Upper lobe of left lung (tissue), 6 donors: ENCODE measurements around the gene GPN1. TPM values are rescaled to one million over a fixed set of nuclear protein-coding genes. Genes with fewer than 3 reads are reported as not detected.
A peak's percentile ranks its signal among the peaks of the same experiment; 100 is the strongest.
"Not testable (repeated sequence)": the region's sequence is repeated elsewhere in the genome, so short reads cannot be mapped to it uniquely, and the experiment has no call there.

Experiments used
- ATAC-seq, 2 donors: fragments of 200-7000 bp; cut with Tn5 transposase; one replicate each; pipeline ENCODE4 v1.9.1; 2022; ENCODE audit warnings: mild to moderate bottlenecking in 2 of 2, moderate library complexity in 2 of 2; ENCODE audit not compliant: low FRiP score in 2 of 2
- DNase-seq, 2 donors: peaks; one replicate each; pipeline ENCODE4 v3.0.0-alpha.2; 2019 to 2020
- H3K27ac ChIP-seq, 4 donors: fragments of 200-600 bp; sonication (generic); one replicate each; pipeline ENCODE4 v1.5.1; 2016 to 2019
- H3K27me3 ChIP-seq, 4 donors: fragments of 200-600 bp; sonication (generic); one replicate each; pipeline ENCODE4 v1.5.1; 2017 to 2019
- H3K36me3 ChIP-seq, 4 donors: fragments of 200-600 bp; sonication (generic); one replicate each; pipeline ENCODE4 v1.5.1; 2016 to 2019
- H3K4me1 ChIP-seq, 4 donors: fragments of 200-600 bp; sonication (generic); one replicate each; pipeline ENCODE4 v1.5.1; 2018 to 2019
- H3K4me3 ChIP-seq, 4 donors: fragments of 200-600 bp; sonication (generic); one replicate each; pipeline ENCODE4 v1.5.1; 2017 to 2019; ENCODE audit warnings: mild to moderate bottlenecking in 2 of 4, moderate library complexity in 1 of 4
- H3K9me3 ChIP-seq, 4 donors: fragments of 200-600 bp; sonication (generic); one replicate each; pipeline ENCODE4 v1.5.1; 2018 to 2019
- EP300 ChIP-seq, 4 donors: sonication (generic); formaldehyde crosslinking; IDR thresholded peaks; one replicate each; pipeline ENCODE4 v1.5.1; 2017; ENCODE audit warnings: antibody characterized with exemption in 4 of 4, control low read depth in 2 of 4
- POLR2A ChIP-seq, 4 donors: fragments of 450-650 bp; IDR thresholded peaks; one replicate each; pipeline ENCODE4 v1.5.1; 2016 to 2017; ENCODE audit warnings: antibody characterized with exemption in 4 of 4, mild to moderate bottlenecking in 2 of 4
- POLR2AphosphoS5 ChIP-seq, 2 donors: sonication (generic); formaldehyde crosslinking; IDR thresholded peaks; one replicate each; pipeline ENCODE4 v1.5.1; 2017; ENCODE audit warnings: antibody characterized with exemption in 2 of 2
- WGBS, 2 donors: methylation state at CpG; one replicate each; pipeline ENCODE4 v1.1.5; 2017 to 2018; 5-methylcytosine and 5-hydroxymethylcytosine counted together
- total RNA-seq, 6 donors: library from RNA; depleted of rRNA in 4 of 6; stranded (reverse); fragments of >200 nt in 4 of 6; gene quantifications; one replicate each; pipeline versions ENCODE4 v1.1.0 to v1.2.1, GENCODE V29; 2016 to 2021
- TF ChIP-seq, protein P1 (sequence below), 6 experiments: fragments of 450-650 bp in 4 of 6; fragments of 200-600 bp in 2 of 6; sonication (generic) in 2 of 6; IDR thresholded peaks; one replicate each; pipeline ENCODE4 v1.5.1; 2016 to 2019; ENCODE audit warnings: antibody characterized with exemption in 6 of 6
- donor health status: DM: no; HTN: no; CAD: no; lungs with moderate emphysema.
- donor health status: DM: no; HTN: yes; CAD: no; lungs with severe emphysema.

The GPN1 gene
- total RNA-seq, 6 donors from 2014 or later = 9.3 to 31.2 (median 21.6) TPM

- Histone ChIP-seq H3K36me3 (peaks cover 0 to 3% (median 0%) of the 10 kb centered on the region in 4 donors), H3K27ac (no peak overlapping the region), H3K27me3 (no peaks in the 10 kb centered on the region), H3K9me3 (peaks cover 5 to 34% (median 9%) of the 10 kb centered on the region in 4 donors), H3K4me1 (peaks cover 0 to 12% (median 9%) of the 10 kb centered on the region in 4 donors), H3K4me3 (no peak overlapping the region)
- no peak for TF ChIP-seq POLR2AphosphoS5 (IDR thresholded peaks at IDR 0.05)
- no peak for TF ChIP-seq POLR2A (IDR thresholded peaks at IDR 0.05)
- TF ChIP-seq, protein P1, sequence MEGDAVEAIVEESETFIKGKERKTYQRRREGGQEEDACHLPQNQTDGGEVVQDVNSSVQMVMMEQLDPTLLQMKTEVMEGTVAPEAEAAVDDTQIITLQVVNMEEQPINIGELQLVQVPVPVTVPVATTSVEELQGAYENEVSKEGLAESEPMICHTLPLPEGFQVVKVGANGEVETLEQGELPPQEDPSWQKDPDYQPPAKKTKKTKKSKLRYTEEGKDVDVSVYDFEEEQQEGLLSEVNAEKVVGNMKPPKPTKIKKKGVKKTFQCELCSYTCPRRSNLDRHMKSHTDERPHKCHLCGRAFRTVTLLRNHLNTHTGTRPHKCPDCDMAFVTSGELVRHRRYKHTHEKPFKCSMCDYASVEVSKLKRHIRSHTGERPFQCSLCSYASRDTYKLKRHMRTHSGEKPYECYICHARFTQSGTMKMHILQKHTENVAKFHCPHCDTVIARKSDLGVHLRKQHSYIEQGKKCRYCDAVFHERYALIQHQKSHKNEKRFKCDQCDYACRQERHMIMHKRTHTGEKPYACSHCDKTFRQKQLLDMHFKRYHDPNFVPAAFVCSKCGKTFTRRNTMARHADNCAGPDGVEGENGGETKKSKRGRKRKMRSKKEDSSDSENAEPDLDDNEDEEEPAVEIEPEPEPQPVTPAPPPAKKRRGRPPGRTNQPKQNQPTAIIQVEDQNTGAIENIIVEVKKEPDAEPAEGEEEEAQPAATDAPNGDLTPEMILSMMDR (IDR thresholded peaks at IDR 0.05) = no peak
- TF ChIP-seq EP300 (IDR thresholded peaks at IDR 0.05) = no peak
- WGBS, 2 donors = 96 to 100% methylated on average over 1 to 2 of the region's 2 CpGs
- no peak for ATAC-seq
- no peak for DNase-seq
Measured at GRCh38 chr2:27593240-27593639, 35.6 kb upstream of the GPN1 start.

DNA sequence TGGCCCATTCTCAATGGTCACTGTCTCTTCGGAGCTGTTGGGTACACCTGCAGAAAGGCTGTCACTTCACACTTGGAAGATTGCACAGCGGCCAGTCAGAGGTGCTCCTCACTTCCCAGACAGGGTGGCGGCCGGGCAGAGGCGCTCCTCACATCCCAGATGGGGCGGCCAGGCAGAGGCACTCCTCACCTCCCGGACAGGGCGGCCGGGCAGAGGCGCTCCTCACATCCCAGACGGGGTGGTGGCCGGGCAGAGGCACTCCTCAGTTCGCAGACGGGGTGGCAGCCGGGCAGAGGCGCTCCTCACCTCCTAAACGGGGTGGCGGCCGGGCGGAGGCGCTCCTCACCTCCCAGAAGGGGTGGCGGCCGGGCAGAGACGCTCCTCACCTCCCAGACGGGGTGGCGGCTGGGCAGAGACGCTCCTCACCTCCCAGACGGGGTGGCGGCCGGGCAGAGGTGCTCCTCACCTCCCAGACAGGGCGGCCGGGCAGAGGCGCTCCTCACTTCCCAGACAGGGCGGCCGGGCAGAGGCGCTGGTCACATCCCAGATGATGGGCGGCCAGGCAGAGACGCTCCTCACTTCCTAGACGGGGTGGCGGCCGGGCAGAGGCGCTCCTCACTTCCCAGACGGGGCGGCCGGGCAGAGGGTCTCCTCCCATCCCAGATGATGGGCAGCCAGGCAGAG lies 34.7 kb upstream of the GPN1 start:
- not testable (repeated sequence) for H3K36me3 ChIP-seq, ATAC-seq, H3K27ac ChIP-seq, H3K4me3 ChIP-seq, H3K27me3 ChIP-seq
- 98 to 99% methylated on average over 23 to 33 of the region's 45 CpGs for WGBS, 2 donors
- DNase-seq = peak in 1 of 2 donors; percentile 74
- Histone ChIP-seq H3K4me1 (peaks cover 0 to 13% (median 12%) of the 10 kb centered on the region in 4 donors), H3K9me3 (peaks cover 5 to 34% (median 9%) of the 10 kb centered on the region in 4 donors)

DNA sequence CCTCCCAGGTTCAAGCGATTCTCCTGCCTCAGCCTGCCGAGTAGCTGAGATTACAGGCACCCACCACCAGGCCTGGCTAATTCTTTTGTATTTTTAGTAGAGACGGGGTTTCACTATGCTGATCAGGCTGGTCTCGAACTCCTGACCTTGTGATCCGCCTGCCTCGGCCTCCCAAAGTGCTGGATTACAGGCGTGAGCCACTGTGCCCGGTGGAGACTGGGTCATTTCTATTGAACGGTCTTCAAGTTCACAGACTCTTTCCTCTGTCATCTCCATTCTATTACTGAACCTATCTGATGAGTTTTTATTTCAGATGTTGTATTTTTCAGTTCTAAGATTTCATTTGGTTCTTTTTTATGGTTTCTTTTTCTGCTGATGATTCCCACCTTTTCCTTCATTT lies 33.4 kb upstream of the GPN1 start:
- not testable (repeated sequence) for H3K4me3 ChIP-seq, ATAC-seq, DNase-seq, H3K27ac ChIP-seq, H3K27me3 ChIP-seq
- WGBS, 2 donors = 97 to 98% methylated on average over 9 of the region's 9 CpGs
- peaks cover 0 to 16% (median 12%) of the 10 kb centered on the region in 4 donors for H3K4me1 ChIP-seq
- H3K36me3 ChIP-seq = peaks cover 0 to 18% (median 12%) of the 10 kb centered on the region in 4 donors
- peaks cover 3 to 28% (median 8%) of the 10 kb centered on the region in 4 donors for H3K9me3 ChIP-seq

GRCh38 chr2:27596627-27597026 lies 32.2 kb upstream of the GPN1 start:
- Histone ChIP-seq H3K27ac (no peak overlapping the region), H3K4me1 (peaks cover 0 to 16% (median 12%) of the 10 kb centered on the region in 4 donors), H3K36me3 (peaks cover 7 to 28% (median 19%) of the 10 kb centered on the region in 4 donors), H3K27me3 (no peaks in the 10 kb centered on the region), H3K4me3 (no peak overlapping the region), H3K9me3 (peaks cover 0 to 17% (median 5%) of the 10 kb centered on the region in 4 donors)
- no peak for TF ChIP-seq EP300 (IDR thresholded peaks at IDR 0.05)
- TF ChIP-seq POLR2A (IDR thresholded peaks at IDR 0.05) = no peak
- TF ChIP-seq POLR2AphosphoS5 (IDR thresholded peaks at IDR 0.05) = no peak
- TF ChIP-seq, protein P1 (IDR thresholded peaks at IDR 0.05) = no peak
- ATAC-seq (no peak), DNase-seq (no peak)
- WGBS, 2 donors = 69 to 86% methylated on average over 1 of the region's 1 CpG

DNA sequence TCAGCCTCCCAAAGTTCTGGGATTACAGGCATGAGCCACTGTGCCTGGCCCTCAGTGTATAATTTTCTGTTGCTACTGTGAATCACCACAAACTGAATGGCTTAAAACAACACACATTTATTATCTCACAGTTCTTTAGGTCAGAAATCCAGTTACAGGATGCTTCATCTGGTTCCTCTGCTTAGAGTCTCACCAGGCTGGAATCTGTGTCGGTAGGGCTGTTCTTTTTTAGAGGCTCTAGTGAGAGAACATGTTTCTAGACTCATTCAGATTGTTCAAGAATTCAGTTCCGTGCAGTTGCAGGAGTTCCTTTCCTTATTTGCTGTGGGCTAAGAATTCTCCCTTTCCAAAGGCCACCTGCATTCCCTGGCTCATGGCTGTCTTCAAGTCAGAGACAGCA lies 22.2 kb upstream of the GPN1 start:
- H3K4me1 ChIP-seq = no peaks in the 10 kb centered on the region
- H3K4me3 ChIP-seq = no peak overlapping the region
- H3K27ac ChIP-seq = no peak overlapping the region
- DNase-seq (no peak), ATAC-seq (no peak)
- H3K36me3 ChIP-seq = peaks cover 26 to 94% (median 61%) of the 10 kb centered on the region in 4 donors
- 91 to 93% methylated on average over 2 of the region's 2 CpGs for WGBS, 2 donors
- no peaks in the 10 kb centered on the region for H3K27me3 ChIP-seq
- TF ChIP-seq POLR2A (IDR thresholded peaks at IDR 0.05) (no peak), POLR2AphosphoS5 (IDR thresholded peaks at IDR 0.05) (no peak), EP300 (IDR thresholded peaks at IDR 0.05) (no peak)
- TF ChIP-seq, protein P1 (IDR thresholded peaks at IDR 0.05) = no peak
- H3K9me3 ChIP-seq = no peaks in the 10 kb centered on the region

DNA sequence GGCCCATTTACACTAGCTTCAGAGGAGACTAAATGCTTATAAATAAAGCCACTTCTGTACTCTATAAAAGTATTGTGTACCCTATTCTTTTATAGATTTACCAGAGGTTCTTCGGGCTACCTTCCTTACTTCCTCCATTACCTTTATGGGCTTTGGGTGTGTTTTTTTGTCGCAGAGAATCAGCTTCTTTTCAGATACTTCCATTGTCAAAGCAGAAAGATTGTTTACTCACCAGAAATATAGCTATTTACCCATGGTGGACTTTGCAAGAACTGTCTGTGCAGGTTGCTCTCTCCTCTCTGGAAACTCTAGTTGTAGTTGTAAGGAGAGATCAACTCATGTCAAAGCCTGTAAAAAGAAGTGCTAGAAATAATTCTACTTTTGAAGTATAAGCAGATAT lies 14.9 kb upstream of the GPN1 start:
- no peaks in the 10 kb centered on the region for H3K27me3 ChIP-seq
- ATAC-seq (no peak), DNase-seq (no peak)
- H3K36me3 ChIP-seq = peaks cover 30 to 84% (median 40%) of the 10 kb centered on the region in 4 donors
- no peak for TF ChIP-seq EP300 (IDR thresholded peaks at IDR 0.05)
- TF ChIP-seq, protein P1 (IDR thresholded peaks at IDR 0.05) = no peak
- no peak for TF ChIP-seq POLR2AphosphoS5 (IDR thresholded peaks at IDR 0.05)
- no peak for TF ChIP-seq POLR2A (IDR thresholded peaks at IDR 0.05)
- H3K9me3 ChIP-seq = no peaks in the 10 kb centered on the region
- no peaks in the 10 kb centered on the region for H3K4me1 ChIP-seq
- 93 to 96% methylated on average over 2 of the region's 2 CpGs for WGBS, 2 donors
- no peak overlapping the region for H3K27ac ChIP-seq
- H3K4me3 ChIP-seq = no peak overlapping the region
